IPS-15b (cell line): ENCODE results near the gene MTOR.

Experiments
- H3K27me3 ChIP-seq: one replicate; pipeline ENCODE4 v1.6.1; 2013; ENCODE audit warnings: low read length; ENCODE audit not compliant: control insufficient read depth, insufficient read depth
- H3K36me3 ChIP-seq: one replicate; pipeline ENCODE4 v1.6.1; 2013; ENCODE audit warnings: low read length; ENCODE audit not compliant: control insufficient read depth, insufficient read depth
- H3K4me1 ChIP-seq: one replicate; pipeline ENCODE4 v1.6.1; 2013; ENCODE audit warnings: mild to moderate bottlenecking, low read length; ENCODE audit not compliant: control insufficient read depth, insufficient read depth
- H3K4me3 ChIP-seq: one replicate; pipeline ENCODE4 v1.5.1; 2013; ENCODE audit warnings: low read depth, low read length
- H3K9ac ChIP-seq: one replicate; pipeline ENCODE4 v1.6.1; 2013; ENCODE audit warnings: low read depth, mild to moderate bottlenecking, low read length
- H3K9me3 ChIP-seq: one replicate; pipeline ENCODE4 v1.6.1; 2013; ENCODE audit warnings: mild to moderate bottlenecking, low read length; ENCODE audit not compliant: control insufficient read depth, insufficient read depth

MTOR gene

GRCh38 chr1:11153184-11153583 lies 109.2 kb downstream of the MTOR start:
- no peaks in the 10 kb centered on the region for H3K9me3 ChIP-seq
- H3K36me3 ChIP-seq = peaks cover 29% of the 10 kb centered on the region
- no peak overlapping the region for H3K9ac ChIP-seq
- no peaks in the 10 kb centered on the region for H3K27me3 ChIP-seq
- H3K4me1 ChIP-seq = no peaks in the 10 kb centered on the region
- no peak overlapping the region for H3K4me3 ChIP-seq

DNA sequence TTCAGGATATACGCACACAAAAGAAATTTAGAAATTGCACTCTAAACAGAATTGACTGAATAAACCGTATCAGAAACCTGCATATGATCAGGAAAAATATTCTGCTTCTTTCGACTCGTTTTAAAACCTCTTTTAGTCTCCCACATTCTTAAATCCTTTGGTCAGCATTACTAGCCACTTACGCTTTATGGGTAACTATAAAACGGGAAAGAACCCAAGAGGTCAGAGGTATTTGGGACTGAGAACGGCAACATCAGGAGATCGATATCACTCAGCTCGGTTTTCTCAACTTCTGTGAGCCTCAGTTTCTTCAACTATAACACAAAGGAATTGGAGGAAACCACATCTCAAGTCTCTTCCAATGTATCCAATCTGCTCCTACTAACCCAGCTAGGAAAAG lies 109.6 kb downstream of the MTOR start:
- Histone ChIP-seq H3K9me3 (no peaks in the 10 kb centered on the region), H3K9ac (no peak overlapping the region), H3K36me3 (peaks cover 29% of the 10 kb centered on the region), H3K27me3 (no peaks in the 10 kb centered on the region), H3K4me1 (no peaks in the 10 kb centered on the region), H3K4me3 (no peak overlapping the region)

DNA sequence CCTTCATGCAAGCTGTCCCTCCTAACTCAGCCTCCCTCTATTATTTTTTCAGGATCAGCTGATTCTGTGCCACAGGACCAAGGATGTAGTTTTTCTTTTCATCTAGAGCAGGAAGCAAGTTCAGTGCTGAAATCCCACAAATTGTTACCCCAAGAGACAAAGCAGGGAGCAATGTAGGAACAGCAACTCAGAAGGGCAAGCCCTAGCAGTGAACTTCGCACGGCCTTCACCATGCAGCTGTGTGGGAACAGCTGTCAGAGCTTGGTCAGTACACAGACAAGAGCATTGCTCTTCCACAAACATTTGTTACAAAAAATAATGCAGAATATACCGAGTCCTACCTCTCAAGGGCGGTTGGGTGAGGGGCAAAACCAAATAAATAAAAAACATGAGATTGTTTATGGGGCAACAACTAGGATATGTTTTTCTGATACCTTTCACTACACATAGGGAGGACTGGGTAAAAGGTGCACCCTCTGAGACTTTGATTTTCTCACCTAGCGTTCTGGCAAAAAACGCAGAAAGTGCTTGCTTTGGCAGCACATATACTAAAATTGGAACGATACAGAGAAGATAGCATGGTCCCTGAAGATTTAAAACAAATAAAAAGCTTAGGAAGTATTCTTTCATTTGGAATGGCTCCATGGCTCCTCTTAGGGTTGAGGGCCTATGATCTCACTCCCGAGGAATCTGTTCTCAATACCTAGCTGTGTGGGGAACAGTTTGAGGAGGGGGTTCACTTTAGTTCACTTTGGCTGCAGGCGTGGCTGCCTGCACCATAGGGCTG lies 110.3 kb downstream of the MTOR start:
- no peak overlapping the region for H3K4me3 ChIP-seq
- H3K27me3 ChIP-seq = no peaks in the 10 kb centered on the region
- H3K36me3 ChIP-seq = peaks cover 25% of the 10 kb centered on the region
- no peaks in the 10 kb centered on the region for H3K9me3 ChIP-seq
- no peak overlapping the region for H3K9ac ChIP-seq
- no peaks in the 10 kb centered on the region for H3K4me1 ChIP-seq

DNA sequence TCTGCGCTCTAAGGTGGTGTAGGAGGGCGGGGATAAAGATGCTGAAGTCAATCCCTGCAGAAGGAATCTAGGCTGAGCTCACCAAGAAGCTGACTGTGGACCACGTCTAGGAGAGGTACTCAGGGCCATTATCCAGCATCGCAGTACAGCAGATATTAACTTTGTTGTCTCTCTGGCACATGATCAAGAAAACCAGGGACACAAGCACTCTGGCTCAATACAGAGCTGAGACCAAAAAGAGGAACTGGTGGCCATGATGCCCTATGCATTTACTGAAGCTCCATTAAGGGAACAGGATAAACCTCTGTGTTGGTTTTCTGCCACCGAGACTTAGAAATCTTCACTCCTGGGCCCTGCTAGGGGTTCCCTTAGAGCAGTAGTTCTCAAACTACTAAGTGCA lies 111.2 kb downstream of the MTOR start:
- H3K4me3 ChIP-seq = no peak overlapping the region
- H3K9me3 ChIP-seq = no peaks in the 10 kb centered on the region
- peaks cover 25% of the 10 kb centered on the region for H3K36me3 ChIP-seq
- no peak overlapping the region for H3K9ac ChIP-seq
- H3K27me3 ChIP-seq = no peaks in the 10 kb centered on the region
- no peaks in the 10 kb centered on the region for H3K4me1 ChIP-seq

GRCh38 chr1:11150326-11150725 lies 112.0 kb downstream of the MTOR start:
- H3K4me1 ChIP-seq = no peaks in the 10 kb centered on the region
- H3K27me3 ChIP-seq = no peaks in the 10 kb centered on the region
- no peak overlapping the region for H3K9ac ChIP-seq
- peaks cover 31% of the 10 kb centered on the region for H3K36me3 ChIP-seq
- H3K4me3 ChIP-seq = no peak overlapping the region
- no peaks in the 10 kb centered on the region for H3K9me3 ChIP-seq

DNA sequence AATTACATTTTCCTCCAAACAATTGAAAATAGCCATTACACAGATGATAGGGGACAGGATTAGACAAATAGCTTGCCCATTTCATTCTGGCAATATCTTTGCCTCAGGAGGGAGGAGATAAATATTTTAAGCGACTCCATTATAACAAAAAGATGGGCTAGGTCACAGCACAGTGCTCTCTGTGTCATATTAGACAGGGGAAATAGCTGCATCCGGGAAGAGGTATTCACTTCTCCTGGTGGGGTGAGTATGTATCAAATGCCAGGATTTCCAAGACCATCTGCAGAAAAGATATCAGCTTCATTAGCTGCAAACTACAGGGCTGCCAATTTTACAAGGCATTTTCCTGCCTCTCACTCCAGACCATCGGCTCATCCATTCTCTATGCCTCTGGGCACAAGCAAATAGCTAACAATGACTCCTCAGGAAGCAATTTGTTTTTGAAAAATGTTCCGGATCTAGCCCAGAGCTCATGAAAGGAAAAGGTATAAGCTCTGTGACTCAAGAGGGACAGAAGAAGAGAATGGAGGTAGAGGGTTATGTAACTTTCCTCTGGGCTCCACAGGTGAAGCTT lies 115.1 kb downstream of the MTOR start:
- Histone ChIP-seq H3K9ac (no peak overlapping the region), H3K4me3 (no peak overlapping the region), H3K36me3 (peaks cover 38% of the 10 kb centered on the region)

GRCh38 chr1:11145741-11146140 lies 116.6 kb downstream of the MTOR start:
- Histone ChIP-seq H3K9me3 (no peaks in the 10 kb centered on the region), H3K27me3 (no peaks in the 10 kb centered on the region), H3K4me1 (no peaks in the 10 kb centered on the region), H3K9ac (no peak overlapping the region), H3K4me3 (no peak overlapping the region), H3K36me3 (peaks cover 38% of the 10 kb centered on the region)

More for the DNA sequence above, 115.1 kb downstream of the MTOR start:
- no peaks in the 10 kb centered on the region for H3K9me3 ChIP-seq
- no peaks in the 10 kb centered on the region for H3K4me1 ChIP-seq
- no peaks in the 10 kb centered on the region for H3K27me3 ChIP-seq

DNA sequence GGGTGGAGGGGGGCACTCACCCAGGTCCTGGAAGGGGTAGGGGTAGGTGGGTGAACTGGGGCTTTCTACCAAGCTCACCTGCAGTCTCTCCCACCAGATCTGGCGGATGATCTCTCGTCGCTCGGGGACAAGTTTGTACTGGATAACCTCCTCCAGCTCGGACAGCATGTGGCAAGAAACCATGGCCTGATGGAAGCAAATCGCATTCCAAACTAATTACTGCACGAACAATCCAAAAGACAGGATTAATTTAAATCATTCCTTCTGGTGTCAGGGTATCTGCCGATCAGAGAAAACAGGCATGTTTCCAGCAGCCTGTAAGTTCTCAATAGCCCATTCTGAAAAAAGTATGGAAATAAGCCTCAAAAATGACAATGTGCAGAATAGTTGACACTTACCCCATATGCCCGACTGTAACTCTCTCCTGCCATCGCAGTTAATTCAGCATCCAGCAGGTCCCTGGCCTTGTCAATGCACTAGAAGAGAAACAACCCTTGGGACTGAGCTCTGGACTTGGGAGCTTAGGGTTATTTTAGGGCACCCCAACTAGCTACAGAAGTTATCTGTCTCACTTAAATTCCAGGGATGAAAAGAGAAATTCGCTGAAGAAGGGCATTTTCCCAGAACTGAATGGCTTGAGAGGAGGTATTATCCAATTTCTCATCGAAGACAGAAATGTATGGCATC lies 117.6 kb downstream of the MTOR start:
- Histone ChIP-seq H3K9me3 (no peaks in the 10 kb centered on the region), H3K4me3 (no peak overlapping the region), H3K36me3 (peaks cover 41% of the 10 kb centered on the region), H3K4me1 (no peaks in the 10 kb centered on the region), H3K9ac (no peak overlapping the region), H3K27me3 (no peaks in the 10 kb centered on the region)

- Histone ChIP-seq H3K4me3 (no peak overlapping the region), H3K36me3 (peaks cover 41% of the 10 kb centered on the region), H3K9me3 (no peaks in the 10 kb centered on the region), H3K4me1 (no peaks in the 10 kb centered on the region), H3K9ac (no peak overlapping the region), H3K27me3 (no peaks in the 10 kb centered on the region)
Measured at GRCh38 chr1:11143907-11144306, 118.4 kb downstream of the MTOR start.

DNA sequence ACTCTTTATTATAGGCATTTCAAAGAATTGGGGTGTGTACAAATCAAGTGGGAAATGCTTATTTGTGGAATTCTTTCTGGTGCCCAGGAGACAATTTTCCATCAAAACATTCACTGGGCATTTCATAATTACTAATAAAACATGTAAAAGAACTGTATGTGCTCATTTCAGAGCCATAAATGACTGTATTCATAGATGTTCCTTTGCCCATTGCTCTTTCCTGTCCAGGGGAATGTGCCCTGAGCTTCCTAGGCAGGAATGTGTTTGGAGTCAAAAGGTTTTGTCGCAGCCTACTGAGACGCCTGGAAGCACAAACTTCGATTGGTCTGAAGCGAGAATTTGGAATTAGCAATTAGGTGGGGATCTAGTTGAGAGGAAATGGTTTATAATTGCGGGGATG lies 119.0 kb downstream of the MTOR start:
- Histone ChIP-seq H3K9me3 (no peaks in the 10 kb centered on the region), H3K36me3 (peaks cover 42% of the 10 kb centered on the region), H3K4me1 (no peaks in the 10 kb centered on the region), H3K4me3 (no peak overlapping the region), H3K9ac (no peak overlapping the region), H3K27me3 (no peaks in the 10 kb centered on the region)

DNA sequence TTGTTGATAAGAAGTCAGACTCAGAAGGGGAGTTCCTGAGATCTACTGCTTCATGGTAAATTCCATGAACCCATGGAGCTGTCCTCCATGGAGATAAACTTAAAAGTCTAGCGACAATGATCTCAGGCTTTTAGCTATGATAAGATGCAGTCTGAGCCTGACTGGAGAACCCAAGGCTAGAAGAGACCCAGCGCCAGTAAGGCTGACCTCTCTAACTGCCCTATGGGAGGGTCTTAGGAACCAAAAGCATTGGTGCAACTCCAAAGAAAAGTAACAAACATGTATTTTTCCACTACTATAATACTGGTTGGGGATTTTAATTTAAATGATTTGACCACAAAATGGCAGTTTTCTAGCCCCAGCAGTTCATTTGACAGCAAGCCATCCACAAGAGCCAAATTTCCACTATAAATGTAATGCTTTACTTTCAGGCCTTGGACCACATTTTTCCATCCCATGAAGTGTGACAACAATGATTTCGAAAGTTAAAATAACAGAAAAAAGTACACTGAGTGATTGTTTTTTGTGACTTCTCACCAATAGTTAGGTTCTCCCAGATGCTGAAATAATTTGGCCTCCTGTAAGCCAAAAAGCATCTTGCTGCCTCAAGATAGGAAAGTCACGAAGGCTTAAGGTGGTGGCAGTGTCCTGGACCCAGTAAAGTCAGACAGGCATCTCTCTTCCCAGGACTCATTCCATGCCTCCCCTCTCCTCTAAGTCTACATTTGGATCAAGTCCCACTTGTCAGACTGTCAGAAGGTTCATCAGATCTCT lies 119.5 kb downstream of the MTOR start:
- Histone ChIP-seq H3K9me3 (no peaks in the 10 kb centered on the region), H3K36me3 (peaks cover 45% of the 10 kb centered on the region), H3K4me3 (no peak overlapping the region), H3K9ac (no peak overlapping the region), H3K4me1 (no peaks in the 10 kb centered on the region), H3K27me3 (no peaks in the 10 kb centered on the region)
